CD14-positive monocyte (primary cell): Measurements from ENCODE around the gene GSX2. TPM values are rescaled to one million over a fixed set of nuclear protein-coding genes. Genes with fewer than 3 reads are reported as not detected.
A peak's percentile ranks its signal among the peaks of the same experiment; 100 is the strongest.

Experiments
- DNase-seq, 3 donors: peaks; one replicate each; pipeline ENCODE4 v3.0.0-alpha.2; 2011 to 2022
- H2AFZ ChIP-seq: 2 replicates; pipeline ENCODE4 v1.6.0; 2012; ENCODE audit warnings: mild to moderate bottlenecking, low read depth, low read length, inconsistent platforms; ENCODE audit not compliant: insufficient read depth, poor library complexity, severe bottlenecking
- H3K27ac ChIP-seq, 2 donors: 1 replicate in 1 of 2; 2 replicates in 1 of 2; pipeline ENCODE4 v1.5.1; 2012 to 2013; ENCODE audit warnings: low read length in 2 of 2, control low read depth in 1 of 2, inconsistent platforms in 1 of 2, low read depth in 1 of 2, mild to moderate bottlenecking in 1 of 2
- H3K27me3 ChIP-seq, 2 donors: one replicate each; pipeline versions ENCODE4 v1.6.0 to v1.6.1; 2011 to 2013; ENCODE audit warnings: low read length in 2 of 2; ENCODE audit not compliant: control insufficient read depth in 2 of 2, insufficient read depth in 2 of 2
- H3K36me3 ChIP-seq, 2 donors: replicated peaks in 1 of 2; 1 replicate in 1 of 2; 2 replicates in 1 of 2; pipeline versions ENCODE4 v1.5.1 to v1.6.1; 2012 to 2013; ENCODE audit warnings: low read length in 2 of 2, control low read depth in 1 of 2, inconsistent platforms in 1 of 2, mild to moderate bottlenecking in 1 of 2; ENCODE audit not compliant: insufficient read depth in 2 of 2, control insufficient read depth in 1 of 2
- H3K4me1 ChIP-seq, 2 donors: 1 replicate in 1 of 2; 2 replicates in 1 of 2; pipeline versions ENCODE4 v1.5.1 to v1.6.1; 2012 to 2013; ENCODE audit warnings: low read length in 2 of 2, control low read depth in 1 of 2, inconsistent platforms in 1 of 2, mild to moderate bottlenecking in 1 of 2, moderate library complexity in 1 of 2; ENCODE audit not compliant: insufficient read depth in 2 of 2, control insufficient read depth in 1 of 2
- H3K4me2 ChIP-seq: replicated peaks from 2 replicates; pipeline ENCODE3; 2012; ENCODE audit warnings: low read length, moderate library complexity, mild to moderate bottlenecking; ENCODE audit not compliant: poor library complexity, severe bottlenecking; ENCODE audit errors: extremely low read depth
- H3K4me3 ChIP-seq, 3 experiments: fragments of 200-600 bp in 1 of 3; sonication (generic) in 1 of 3; replicated peaks in 1 of 3; 1 replicate in 2 of 3; 2 replicates in 1 of 3; pipeline ENCODE4 v1.5.1; 2011 to 2013; ENCODE audit warnings: low read length in 3 of 3, mild to moderate bottlenecking in 3 of 3, control low read depth in 2 of 3, low read depth in 2 of 3, inconsistent platforms in 1 of 3, moderate library complexity in 1 of 3
- H3K79me2 ChIP-seq: 2 replicates; pipeline ENCODE4 v1.6.0; 2012; ENCODE audit warnings: mild to moderate bottlenecking, control low read depth, inconsistent platforms, low read length, moderate library complexity; ENCODE audit not compliant: insufficient read depth
- H3K9ac ChIP-seq: 2 replicates; pipeline ENCODE4 v1.6.0; 2017; ENCODE audit warnings: low read length, mild to moderate bottlenecking; ENCODE audit not compliant: insufficient read depth, poor library complexity, severe bottlenecking
- H3K9me3 ChIP-seq, 2 donors: replicated peaks in 1 of 2; 1 replicate in 1 of 2; 2 replicates in 1 of 2; pipeline versions ENCODE4 v1.5.1 to v1.6.1; 2012 to 2013; ENCODE audit warnings: low read length in 2 of 2, control low read depth in 1 of 2; ENCODE audit not compliant: control insufficient read depth in 1 of 2, insufficient read depth in 1 of 2
- H4K20me1 ChIP-seq: 2 replicates; pipeline ENCODE4 v1.6.0; 2012; ENCODE audit warnings: mild to moderate bottlenecking, low read length, control low read depth, moderate library complexity; ENCODE audit not compliant: insufficient read depth
- H3K27ac Mint-ChIP-seq, 7 donors: one replicate each; pipeline ENCODE4 v1.8.0; 2020; ENCODE audit warnings: mild to moderate bottlenecking in 7 of 7, mixed read lengths in 7 of 7, moderate library complexity in 6 of 7, inconsistent platforms in 2 of 7
- H3K27me3 Mint-ChIP-seq, 3 donors: one replicate each; pipeline ENCODE4 v1.8.0; 2021 to 2022; ENCODE audit warnings: low read depth in 3 of 3, mild to moderate bottlenecking in 3 of 3, mixed read lengths in 3 of 3, moderate library complexity in 3 of 3, inconsistent platforms in 1 of 3
- H3K36me3 Mint-ChIP-seq, 2 donors: one replicate each; pipeline ENCODE4 v1.8.0; 2020; ENCODE audit warnings: mixed read lengths in 2 of 2, inconsistent platforms in 1 of 2, mild to moderate bottlenecking in 1 of 2
- H3K4me1 Mint-ChIP-seq: one replicate; pipeline ENCODE4 v1.8.0; 2020; ENCODE audit warnings: mild to moderate bottlenecking, mixed read lengths
- H3K4me3 Mint-ChIP-seq, 2 donors: one replicate each; pipeline ENCODE4 v1.8.0; 2020; ENCODE audit warnings: mild to moderate bottlenecking in 2 of 2, mixed read lengths in 2 of 2, moderate library complexity in 1 of 2
- H3K9me3 Mint-ChIP-seq, 7 donors: one replicate each; pipeline ENCODE4 v1.8.0; 2020 to 2022; ENCODE audit warnings: mixed read lengths in 7 of 7, mild to moderate bottlenecking in 6 of 7, moderate library complexity in 6 of 7, inconsistent platforms in 2 of 7
- CTCF ChIP-seq: fragments of 200-600 bp; IDR thresholded peaks from one replicate; pipeline ENCODE4 v1.8.0; 2022; ENCODE audit warnings: antibody characterized with exemption, mild to moderate bottlenecking
- WGBS: methylation state at CpG from one replicate; pipeline ENCODE4 v1.1.5; 2013; ENCODE audit warnings: missing lambda C conversion rate; ENCODE audit not compliant: insufficient coverage; 5-methylcytosine and 5-hydroxymethylcytosine counted together
- intact Hi-C, 2 donors: fragments of 100-400 bp; cut with micrococcal nuclease; formaldehyde crosslinking; loops; one replicate each; pipeline versions ENCODE4 v1.15.0 to v1.15.1; 2023
- polyA plus RNA-seq, 3 donors: library from polyadenylated mRNA; depleted of rRNA in 1 of 3; unstranded in 2 of 3; stranded (reverse) in 1 of 3; fragments of 300-500 nt in 2 of 3; fragments of >200 nt in 1 of 3; fragmentation: Illumina TruSeq in 2 of 3; gene quantifications; 1 replicate in 2 of 3; 2 replicates in 1 of 3; pipeline ENCODE4 v1.2.3, GENCODE V29; 2012 to 2021

The GSX2 gene
- polyA plus RNA-seq, 3 donors, result not detected

GRCh38 chr4:54095110-54095825, 4.7 kb upstream of the GSX2 start:
- H3K27me3 Mint-ChIP-seq, result peaks cover 94 to 100% (median 99%) of the 10 kb centered on the region in 3 donors
- no peak overlapping the region for H3K27ac Mint-ChIP-seq
- H3K79me2 ChIP-seq, result no peaks in the 10 kb centered on the region
- peaks cover 0 to 29% (median 7%) of the 10 kb centered on the region in 7 donors for H3K9me3 Mint-ChIP-seq
- TF ChIP-seq CTCF, result no peak
- no peaks in the 10 kb centered on the region for H3K36me3 ChIP-seq
- H4K20me1 ChIP-seq, result no peaks in the 10 kb centered on the region
- peak overlapping the region in 1 of 2 donors; percentile 100 for H3K4me3 Mint-ChIP-seq
- H3K9me3 ChIP-seq, result peaks cover 0 to 55% of the 10 kb centered on the region in 2 donors
- H3K4me2 ChIP-seq, result no peak overlapping the region
- no peak overlapping the region for H2AFZ ChIP-seq
- H3K9ac ChIP-seq, result no peak overlapping the region
- no peak for DNase-seq
- H3K4me1 ChIP-seq, result peaks cover 27 to 31% of the 10 kb centered on the region in 2 donors
- WGBS, result 15% methylated on average over 11 of the region's 19 CpGs
- H3K4me1 Mint-ChIP-seq, result peaks cover 43% of the 10 kb centered on the region
- H3K36me3 Mint-ChIP-seq, result peaks cover 0 to 16% of the 10 kb centered on the region in 2 donors
- no peak overlapping the region for H3K27ac ChIP-seq
- intact Hi-C loops, result no loop called here
- no peak overlapping the region for H3K4me3 ChIP-seq
- H3K27me3 ChIP-seq, result peaks cover 89 to 100% of the 10 kb centered on the region in 2 donors

GRCh38 chr4:54096295-54096962, 3.5 kb upstream of the GSX2 start:
- Mint-ChIP-seq H3K4me3 (peak overlapping the region in 1 of 2 donors; percentile 100), H3K4me1 (peaks cover 45% of the 10 kb centered on the region), H3K27ac (no peak overlapping the region), H3K9me3 (peaks cover 0 to 31% (median 6%) of the 10 kb centered on the region in 7 donors), H3K27me3 (peaks cover 99 to 100% (median 99%) of the 10 kb centered on the region in 3 donors), H3K36me3 (peaks cover 0 to 14% of the 10 kb centered on the region in 2 donors)
- Histone ChIP-seq H3K4me2 (no peak overlapping the region), H3K79me2 (no peaks in the 10 kb centered on the region), H3K36me3 (no peaks in the 10 kb centered on the region), H3K27me3 (peaks cover 95 to 99% of the 10 kb centered on the region in 2 donors), H3K9ac (no peak overlapping the region), H2AFZ (no peak overlapping the region), H3K4me3 (no peak overlapping the region), H3K9me3 (peaks cover 0 to 65% of the 10 kb centered on the region in 2 donors), H3K4me1 (peaks cover 31 to 37% of the 10 kb centered on the region in 2 donors), H4K20me1 (no peaks in the 10 kb centered on the region), H3K27ac (no peak overlapping the region)
- no peak for DNase-seq
- intact Hi-C loops, result no loop called here
- TF ChIP-seq CTCF, result no peak
- 22% methylated on average over 4 of the region's 13 CpGs for WGBS
